ENCODE measurements around the gene KIF26B. TPM values are rescaled to one million over a fixed set of nuclear protein-coding genes. Genes with fewer than 3 reads are reported as not detected.

KIF26B gene
- total and polyA plus RNA-seq, 10 of the 15 experiments (the other 5 are each of a cell fraction or from before 2014, with no cell fraction given), result 0.35 to 11.6 (median 2.2) TPM

- no peak overlapping the region for H2AFZ ChIP-seq (ENCODE audit: control insufficient read depth, low read depth, low read length)
- POLR2A ChIA-PET, result no interaction called here
- H3K4me3 ChIP-seq, result no peak overlapping the region
- no peak for ATAC-seq
- no peaks in the 10 kb centered on the region for H3K4me1 ChIP-seq (ENCODE audit: control insufficient read depth, insufficient read depth, low read length)
- no TSS peak for BruUV-seq (replicated peaks)
- H3K9me3 ChIP-seq (replicated peaks; ENCODE audit: control insufficient read depth, insufficient read depth, low read length), result no peaks in the 10 kb centered on the region
- in situ Hi-C loops (cut with MboI) (no loop called here), intact Hi-C loops (cut with micrococcal nuclease; ENCODE audit: unreplicated experiment) (no loop called here)
- no peaks in the 10 kb centered on the region for H3K36me3 ChIP-seq (ENCODE audit: control insufficient read depth in 2 of 2, insufficient read depth in 2 of 2, low read length in 1 of 2)
- FAIRE-seq, result no peak
- RAD21 ChIA-PET (ENCODE audit: unreplicated experiment), result no interaction called here
- SMC1A ChIA-PET (ENCODE audit: uncharacterized antibody, unreplicated experiment), result no interaction called here
- no peaks in the 10 kb centered on the region for H4K20me1 ChIP-seq (ENCODE audit: control insufficient read depth, insufficient read depth)
- H3K4me2 ChIP-seq (ENCODE audit: control insufficient read depth, insufficient read depth), result no peak overlapping the region
- no peak overlapping the region for H3K9ac ChIP-seq (ENCODE audit: control insufficient read depth, insufficient read depth, low read length)
- no peak overlapping the region for H3K27ac ChIP-seq (ENCODE audit: control insufficient read depth, insufficient read depth)
- CTCF ChIA-PET, result no interaction called here
- WGBS (ENCODE audit: insufficient coverage, insufficient replicate concordance, low lambda C conversion rate, missing lambda C conversion rate), result 54% methylated on average over 3 of the region's 3 CpGs
- no peaks in the 10 kb centered on the region for H3K79me2 ChIP-seq (ENCODE audit: control insufficient read depth, insufficient read depth, low read length)
- DNase-seq (ENCODE audit: low read depth, low spot score), result no peak
- H3K27me3 ChIP-seq (replicated peaks in 1 of 2; ENCODE audit: control insufficient read depth in 2 of 2, insufficient read depth in 2 of 2, low read length in 1 of 2), result no peaks in the 10 kb centered on the region
- TF ChIP-seq SIN3A (IDR thresholded peaks at IDR 0.05; ENCODE audit: low read depth, low read length), result no peak
- TF ChIP-seq CEBPZ (IDR thresholded peaks at IDR 0.05; ENCODE audit: low read depth, low read length), result no peak
- no peak for TF ChIP-seq FOS (IDR thresholded peaks at IDR 0.05; ENCODE audit: borderline replicate concordance, extremely low read depth, insufficient read length)
- TF ChIP-seq KAT2A (conservative IDR thresholded peaks at IDR 0.05; ENCODE audit: control insufficient read depth, low read depth, low read length), result no peak
- no peak for TF ChIP-seq JUNB (IDR thresholded peaks at IDR 0.05)
- no peak for TF ChIP-seq HCFC1 (IDR thresholded peaks at IDR 0.05; ENCODE audit: low read length)
- no peak for TF ChIP-seq POU2F2 (IDR thresholded peaks at IDR 0.05; ENCODE audit: borderline replicate concordance, low read depth, low read length)
- TF ChIP-seq GABPA (IDR thresholded peaks at IDR 0.05; ENCODE audit: low read depth), result no peak
- no peak for TF ChIP-seq WRNIP1 (IDR thresholded peaks at IDR 0.05; ENCODE audit: borderline replicate concordance, low read depth, low read length)
- no peak for TF ChIP-seq GATAD2B (conservative IDR thresholded peaks at IDR 0.05; ENCODE audit: low read depth)
- TF ChIP-seq ATF7 (IDR thresholded peaks at IDR 0.05; ENCODE audit: low read depth), result no peak
- no peak for TF ChIP-seq SIX5 (IDR thresholded peaks at IDR 0.05; ENCODE audit: low read depth, low read length, severe bottlenecking)
- no peak for TF ChIP-seq SPI1 (IDR thresholded peaks at IDR 0.05; ENCODE audit: borderline replicate concordance, insufficient read depth, low read depth, low read length)
- TF ChIP-seq USF1 (IDR thresholded peaks at IDR 0.05; ENCODE audit: borderline replicate concordance, extremely low read length, insufficient read depth, low read depth, low read length), result no peak
- no peak for TF ChIP-seq NFYB (IDR thresholded peaks at IDR 0.05; ENCODE audit: insufficient read depth, low read depth, low read length)
- TF ChIP-seq ZNF687 (IDR thresholded peaks at IDR 0.05), result no peak
- TF ChIP-seq PML (IDR thresholded peaks at IDR 0.05; ENCODE audit: low read length), result no peak
These were observed 563.3 kb downstream of the KIF26B start for GRCh38 chr1:245718123-245718522.
